HG02610 (cell line): Measurements from ENCODE around the gene ARSI.

Experiments used
- ATAC-seq: cut with Tn5 transposase; IDR thresholded peaks from one replicate; pipeline ENCODE4 v1.9.1; 2021; ENCODE audit warnings: mild to moderate bottlenecking, moderate library complexity; ENCODE audit not compliant: unreplicated experiment

ARSI gene

GRCh38 chr5:150309101-150309885 is 6.6 kb upstream of the ARSI start:
- ATAC-seq = no peak

- no peak for ATAC-seq
These were observed 5.1 kb upstream of the ARSI start for GRCh38 chr5:150307617-150308426.

- no peak for ATAC-seq
These were observed 4.1 kb upstream of the ARSI start for GRCh38 chr5:150306775-150307174.

GRCh38 chr5:150305557-150305956 is 2.9 kb upstream of the ARSI start:
- ATAC-seq = no peak

GRCh38 chr5:150305095-150305494 is 2.4 kb upstream of the ARSI start:
- ATAC-seq = no peak

GRCh38 chr5:150304481-150305081 is 1.9 kb upstream of the ARSI start:
- ATAC-seq = no peak

GRCh38 chr5:150303660-150304386 is 1.1 kb upstream of the ARSI start:
- no peak for ATAC-seq

GRCh38 chr5:150303070-150303615 is 438 bp upstream of the ARSI start:
- ATAC-seq = no peak

- no peak for ATAC-seq
These were observed 804 bp downstream of the ARSI start for GRCh38 chr5:150301901-150302300.

GRCh38 chr5:150301170-150301505 is 1.6 kb downstream of the ARSI start:
- no peak for ATAC-seq

GRCh38 chr5:150300496-150301169 is 2.1 kb downstream of the ARSI start:
- no peak for ATAC-seq

GRCh38 chr5:150299571-150300327 is 3.0 kb downstream of the ARSI start:
- ATAC-seq = no peak

GRCh38 chr5:150298701-150299451 is 3.8 kb downstream of the ARSI start:
- no peak for ATAC-seq

- no peak for ATAC-seq
These were observed 4.6 kb downstream of the ARSI start for GRCh38 chr5:150297934-150298595.

GRCh38 chr5:150297236-150297890 is 5.3 kb downstream of the ARSI start:
- no peak for ATAC-seq

- no peak for ATAC-seq
These were observed 6.2 kb downstream of the ARSI start for GRCh38 chr5:150296496-150296895.

GRCh38 chr5:150295741-150296486 is 6.8 kb downstream of the ARSI start:
- no peak for ATAC-seq
